NAMALWA (cell line): ENCODE data around the gene MTR.
"Not testable (repeated sequence)": the region's sequence is repeated elsewhere in the genome, so short reads cannot be mapped to it uniquely, and the experiment has no call there.

Source experiments
- DNase-seq: peaks from one replicate; pipeline ENCODE4 v3.0.0-alpha.2; 2015; ENCODE audit warnings: low spot score

MTR gene

GRCh38 chr1:236833575-236833974, 38.5 kb downstream of the MTR start:
- no peak for DNase-seq

GRCh38 chr1:236834876-236835275, 39.8 kb downstream of the MTR start:
- DNase-seq = no peak

GRCh38 chr1:236835491-236835890, 40.4 kb downstream of the MTR start:
- no peak for DNase-seq

GRCh38 chr1:236836157-236836556, 41.1 kb downstream of the MTR start:
- no peak for DNase-seq

GRCh38 chr1:236837115-236837514, 42.0 kb downstream of the MTR start:
- no peak for DNase-seq

GRCh38 chr1:236837897-236838296, 42.8 kb downstream of the MTR start:
- DNase-seq = no peak

- no peak for DNase-seq
Observed at GRCh38 chr1:236841341-236841740, 46.2 kb downstream of the MTR start.

- DNase-seq = no peak
Observed at GRCh38 chr1:236844499-236845271, 49.6 kb downstream of the MTR start.

- no peak for DNase-seq
Observed at GRCh38 chr1:236845830-236846229, 50.7 kb downstream of the MTR start.

- DNase-seq = no peak
Observed at GRCh38 chr1:236848274-236848923, 53.3 kb downstream of the MTR start.

GRCh38 chr1:236850077-236850979, 55.2 kb downstream of the MTR start:
- DNase-seq = no peak

- no peak for DNase-seq
Observed at GRCh38 chr1:236851871-236852270, 56.8 kb downstream of the MTR start.

GRCh38 chr1:236853921-236854604, 59.0 kb downstream of the MTR start:
- no peak for DNase-seq

GRCh38 chr1:236854605-236854983, 59.5 kb downstream of the MTR start:
- no peak for DNase-seq

GRCh38 chr1:236856649-236857048, 61.6 kb downstream of the MTR start:
- not testable (repeated sequence) for DNase-seq

GRCh38 chr1:236858165-236858564, 63.1 kb downstream of the MTR start:
- DNase-seq = no peak

- no peak for DNase-seq
Observed at GRCh38 chr1:236860101-236860500, 65.0 kb downstream of the MTR start.

- no peak for DNase-seq
Observed at GRCh38 chr1:236860674-236861073, 65.6 kb downstream of the MTR start.

GRCh38 chr1:236861560-236862218, 66.6 kb downstream of the MTR start:
- DNase-seq = no peak

GRCh38 chr1:236862219-236862591, 67.1 kb downstream of the MTR start:
- DNase-seq = no peak

GRCh38 chr1:236862615-236863211, 67.6 kb downstream of the MTR start:
- DNase-seq = no peak
